ENCODE measurements around the gene ODC1. TPM values are rescaled to one million over a fixed set of nuclear protein-coding genes. Genes with fewer than 3 reads are reported as not detected.

The ODC1 gene
- total RNA-seq, 1 experiment from 2014 or later: 231 TPM

- Histone ChIP-seq H3K9me2 (ENCODE audit: insufficient read depth) (no peaks in the 10 kb centered on the region), H3K36me3 (ENCODE audit: control insufficient read depth in 1 of 2, insufficient read depth in 2 of 2, low read length in 2 of 2) (peaks cover 3 to 8% of the 10 kb centered on the region in 2 experiments; a peak in 1 of 4 replicates), H3K4me2 (ENCODE audit: low read length) (no peak overlapping the region), H3K27me3 (ENCODE audit: insufficient read depth, low read length) (no peaks in the 10 kb centered on the region), H3K79me2 (ENCODE audit: insufficient read depth, low read length) (no peaks in the 10 kb centered on the region), H2AFZ (ENCODE audit: low read depth, low read length, poor library complexity, severe bottlenecking) (no peak overlapping the region), H3K9me3 (ENCODE audit: control insufficient read depth in 1 of 2, insufficient read depth in 1 of 2, low read depth in 1 of 2, low read length in 2 of 2) (no peaks in the 10 kb centered on the region), H3K27ac (ENCODE audit: low read depth, low read length) (no peak overlapping the region), H3K4me3 (replicated peaks in 1 of 2; ENCODE audit: low read depth in 1 of 2, low read length in 2 of 2) (no peak overlapping the region), H3K9ac (ENCODE audit: low read length) (no peak overlapping the region), H4K20me1 (ENCODE audit: insufficient read depth) (no peaks in the 10 kb centered on the region), H3K4me1 (ENCODE audit: control insufficient read depth in 1 of 2, insufficient read depth in 2 of 2, low read length in 2 of 2) (peaks cover 0 to 13% of the 10 kb centered on the region in 2 experiments; a peak in 3 of 4 replicates)
- ChIA-PET RAD21 (ENCODE audit: low non-redundant PET in 1 of 2, low total read pairs in 2 of 2, uncharacterized antibody in 2 of 2, unreplicated experiment in 2 of 2) (no interaction called here), POLR2A (no interaction called here), CTCF (no interaction called here)
- ATAC-seq: no peak
- intact Hi-C loops (cut with micrococcal nuclease): no loop called here
- BruUV-seq (replicated peaks): no TSS peak
- TF ChIP-seq SRF (IDR thresholded peaks at IDR 0.05; ENCODE audit: low read depth) (no peak), MAX (IDR thresholded peaks at IDR 0.05) (no peak), ELF1 (IDR thresholded peaks at IDR 0.05; ENCODE audit: borderline replicate concordance, low read depth) (no peak), CTCF (IDR thresholded peaks at IDR 0.05 in 2 of 3, conservative IDR thresholded peaks at IDR 0.05 in 1 of 3; ENCODE audit: borderline replicate concordance in 1 of 3, insufficient read depth in 1 of 3, low read depth in 2 of 3, low read length in 2 of 3) (no peak), REST (IDR thresholded peaks at IDR 0.05; ENCODE audit: low read depth) (no peak), JUND (IDR thresholded peaks at IDR 0.05) (no peak)
- no peak for DNase-seq (ENCODE audit: low read depth, low spot score)
These were observed 20.5 kb downstream of the ODC1 start for GRCh38 chr2:10427618-10427949.
